Rectal smooth muscle tissue (tissue), 1 donor: ENCODE measurements around the gene SUMF1.

Experiments used
- H3K27ac ChIP-seq: one replicate; pipeline ENCODE4 v1.7.0; 2013; ENCODE audit warnings: low read depth, low read length, inconsistent platforms
- H3K27me3 ChIP-seq: one replicate; pipeline ENCODE4 v1.7.0; 2013; ENCODE audit warnings: low read length; ENCODE audit not compliant: control insufficient read depth, insufficient read depth
- H3K36me3 ChIP-seq: one replicate; pipeline ENCODE4 v1.7.0; 2013; ENCODE audit warnings: low read length; ENCODE audit not compliant: control insufficient read depth, insufficient read depth
- H3K4me1 ChIP-seq: one replicate; pipeline ENCODE4 v1.7.0; 2013; ENCODE audit warnings: low read length; ENCODE audit not compliant: control insufficient read depth, insufficient read depth
- H3K4me3 ChIP-seq: one replicate; pipeline ENCODE4 v1.7.0; 2013; ENCODE audit warnings: low read length
- H3K9ac ChIP-seq: one replicate; pipeline ENCODE4 v1.7.0; 2013; ENCODE audit warnings: low read length

The SUMF1 gene

DNA sequence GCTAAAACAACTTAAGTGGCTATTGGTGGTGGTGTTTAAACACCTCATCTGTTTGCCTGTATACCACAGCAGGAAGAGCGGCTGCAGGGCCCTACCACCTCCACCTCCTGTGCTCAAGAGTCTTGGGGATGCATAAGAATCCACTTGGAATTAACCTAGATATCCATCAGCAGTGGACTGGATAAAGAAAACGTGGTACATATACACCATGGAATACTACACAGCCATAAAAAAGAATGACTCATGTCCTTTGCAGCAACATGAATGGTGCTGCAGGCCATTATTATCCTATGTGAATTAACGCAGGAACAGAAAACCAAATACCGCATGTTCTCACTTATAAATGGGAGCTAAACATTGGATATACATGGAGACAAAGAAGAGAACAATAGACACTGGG is 87.1 kb downstream of the SUMF1 start:
- no peak overlapping the region for H3K9ac ChIP-seq
- H3K27ac ChIP-seq, result no peak overlapping the region
- no peak overlapping the region for H3K4me3 ChIP-seq
- no peaks in the 10 kb centered on the region for H3K27me3 ChIP-seq
- H3K4me1 ChIP-seq, result no peaks in the 10 kb centered on the region
- no peaks in the 10 kb centered on the region for H3K36me3 ChIP-seq

DNA sequence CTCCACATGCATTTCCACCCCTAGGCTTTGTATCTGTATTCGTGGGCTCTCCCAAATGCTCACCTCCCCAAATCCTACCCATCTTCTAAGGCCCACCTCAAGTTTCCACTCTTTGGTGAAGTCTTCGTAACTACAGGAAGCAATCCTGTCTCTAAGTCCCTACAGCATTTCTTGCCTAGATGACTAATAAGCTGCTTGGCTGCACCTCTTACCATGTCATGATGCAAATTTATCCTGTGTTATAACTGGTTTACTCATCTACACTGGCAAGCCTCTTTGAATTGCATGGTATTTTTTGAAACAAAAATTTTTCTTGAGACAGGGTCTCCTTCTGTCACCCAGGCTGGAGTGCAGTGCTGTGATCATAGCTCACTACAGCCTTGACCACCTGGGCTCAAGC is 90.6 kb downstream of the SUMF1 start:
- Histone ChIP-seq H3K9ac (no peak overlapping the region), H3K36me3 (no peaks in the 10 kb centered on the region), H3K27me3 (no peaks in the 10 kb centered on the region), H3K4me1 (no peaks in the 10 kb centered on the region), H3K4me3 (no peak overlapping the region), H3K27ac (no peak overlapping the region)

DNA sequence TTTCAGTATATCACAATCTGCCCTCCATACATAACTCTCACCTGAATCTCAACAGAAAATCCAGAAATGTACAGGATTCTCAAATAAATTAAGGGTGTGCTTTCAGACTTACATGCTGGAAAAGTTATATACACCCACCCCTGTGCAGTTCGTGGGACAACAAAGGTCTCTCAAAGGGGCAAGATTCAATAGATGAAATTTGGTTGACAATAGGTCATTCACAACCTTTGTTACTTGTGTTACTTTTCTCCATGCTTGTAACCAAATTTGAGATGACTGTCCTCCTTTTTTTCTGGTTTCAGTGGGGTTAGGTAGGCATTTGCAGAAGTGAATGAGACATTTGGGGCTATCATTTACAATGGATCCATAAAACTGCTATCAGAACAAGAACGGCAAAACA is 91.2 kb downstream of the SUMF1 start:
- H3K9ac ChIP-seq, result no peak overlapping the region
- H3K27ac ChIP-seq, result no peak overlapping the region
- no peak overlapping the region for H3K4me3 ChIP-seq
- H3K27me3 ChIP-seq, result no peaks in the 10 kb centered on the region
- H3K4me1 ChIP-seq, result no peaks in the 10 kb centered on the region
- H3K36me3 ChIP-seq, result no peaks in the 10 kb centered on the region

DNA sequence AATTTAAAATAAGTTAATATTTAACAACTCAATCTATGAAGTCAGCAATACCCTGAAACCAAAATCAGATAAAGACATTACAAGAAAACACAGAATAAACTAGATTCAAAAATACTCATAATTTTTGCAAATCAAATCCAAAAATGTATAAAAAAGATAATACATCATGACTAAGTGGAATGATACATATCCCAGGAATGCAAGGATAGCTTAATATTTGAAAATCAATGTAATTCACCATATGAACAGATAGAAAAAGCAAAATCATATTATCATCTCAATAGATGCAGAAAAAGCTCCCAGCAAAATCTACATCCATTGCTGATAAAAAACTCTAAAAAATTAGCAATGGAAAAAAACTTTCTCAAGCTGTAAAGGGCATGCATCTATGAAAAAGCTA is 93.4 kb downstream of the SUMF1 start:
- H3K4me3 ChIP-seq, result no peak overlapping the region
- no peaks in the 10 kb centered on the region for H3K36me3 ChIP-seq
- no peak overlapping the region for H3K9ac ChIP-seq
- H3K4me1 ChIP-seq, result no peaks in the 10 kb centered on the region
- no peak overlapping the region for H3K27ac ChIP-seq
- no peaks in the 10 kb centered on the region for H3K27me3 ChIP-seq

DNA sequence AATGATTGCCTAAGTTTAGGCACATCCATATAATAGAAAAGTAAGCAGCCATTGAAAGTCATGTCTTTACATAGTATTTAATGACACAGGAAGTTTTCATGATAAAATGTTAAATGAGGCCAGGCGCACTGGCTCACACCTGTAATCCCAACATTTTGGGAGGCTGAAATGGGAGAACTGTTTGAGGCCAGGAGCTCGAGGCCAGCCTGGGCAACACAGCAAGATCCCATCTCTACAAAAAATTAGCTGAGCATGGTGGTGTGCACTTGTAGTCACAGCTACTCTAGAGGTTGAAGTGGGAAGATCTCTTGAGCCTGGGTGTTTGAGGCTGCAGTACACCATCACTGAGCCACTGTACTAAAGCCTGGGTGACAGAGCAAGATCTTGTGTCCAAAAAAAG is 104.5 kb downstream of the SUMF1 start:
- no peak overlapping the region for H3K4me3 ChIP-seq
- no peak overlapping the region for H3K27ac ChIP-seq
- no peaks in the 10 kb centered on the region for H3K27me3 ChIP-seq
- no peaks in the 10 kb centered on the region for H3K36me3 ChIP-seq
- no peak overlapping the region for H3K9ac ChIP-seq
- H3K4me1 ChIP-seq, result no peaks in the 10 kb centered on the region

DNA sequence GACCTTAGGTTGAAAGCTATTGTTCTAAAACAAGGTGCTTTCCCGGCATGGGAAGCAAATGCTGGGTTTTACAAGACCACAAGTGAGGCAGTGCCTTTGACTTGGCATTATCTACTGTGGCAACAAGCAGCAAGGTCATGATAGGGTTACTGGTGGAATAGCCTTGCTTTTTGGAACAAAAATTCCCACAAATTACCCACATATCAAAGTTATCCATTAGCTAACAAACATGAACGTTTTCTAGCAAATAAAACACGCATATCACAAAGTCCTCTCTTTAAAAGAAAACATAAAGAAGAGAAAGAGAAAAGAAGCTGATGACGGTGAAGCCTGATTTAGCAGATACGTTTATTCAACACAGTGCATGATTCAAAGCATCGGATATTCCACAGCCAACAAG is 106.3 kb downstream of the SUMF1 start:
- Histone ChIP-seq H3K27me3 (no peaks in the 10 kb centered on the region), H3K4me3 (no peak overlapping the region), H3K4me1 (no peaks in the 10 kb centered on the region), H3K36me3 (no peaks in the 10 kb centered on the region), H3K9ac (no peak overlapping the region), H3K27ac (no peak overlapping the region)

DNA sequence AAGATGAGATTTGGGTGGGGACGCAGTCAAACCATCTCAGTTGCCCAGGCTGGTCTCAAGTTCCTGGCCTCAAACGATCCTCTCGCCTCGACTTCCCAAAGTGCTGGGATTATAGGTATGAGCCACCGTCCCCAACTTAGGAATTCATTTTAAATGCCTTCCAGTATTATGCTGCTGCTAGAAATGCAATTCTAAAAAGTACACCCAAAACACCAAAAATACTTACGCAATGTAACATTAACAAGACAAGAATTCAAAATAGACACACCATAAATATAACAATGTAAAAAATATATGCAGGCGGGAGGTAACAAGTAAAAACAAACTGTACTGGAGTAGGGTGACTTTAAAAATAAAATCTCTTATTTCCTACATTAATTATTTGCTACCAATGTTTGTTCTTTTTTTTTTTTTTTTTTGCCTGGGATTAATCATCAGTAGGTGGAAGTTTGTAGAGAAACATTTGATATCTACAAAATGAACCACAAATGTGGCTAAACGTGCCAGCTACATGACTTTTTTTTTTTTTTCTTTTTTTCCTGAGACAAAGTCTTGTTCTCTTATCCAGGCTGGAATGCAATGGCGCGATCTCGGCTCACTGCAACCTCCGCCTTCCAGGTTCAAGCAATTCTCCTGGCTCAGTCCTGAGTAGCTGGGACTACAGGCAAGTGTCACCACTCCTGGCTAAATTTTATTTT is 107.1 kb downstream of the SUMF1 start:
- no peak overlapping the region for H3K27ac ChIP-seq

DNA sequence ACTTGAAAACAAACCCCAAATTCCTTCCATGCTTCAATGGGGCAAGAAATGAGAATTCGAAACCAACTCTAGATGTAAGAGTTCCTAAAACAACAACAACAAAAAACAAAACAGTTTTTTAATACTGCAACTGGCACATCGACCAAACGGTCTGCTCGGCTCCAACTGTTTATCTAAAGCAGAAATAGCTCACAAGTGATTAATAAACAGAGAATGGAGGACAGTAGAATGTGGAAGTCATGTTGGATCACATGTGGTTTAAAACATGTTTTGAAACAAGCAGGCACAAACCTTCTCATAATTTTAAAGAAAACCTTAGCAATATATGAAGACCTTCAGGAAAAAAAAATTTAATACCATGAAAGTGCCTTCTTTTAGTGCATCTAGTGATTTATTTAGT is 108.8 kb downstream of the SUMF1 start:
- Histone ChIP-seq H3K27me3 (no peaks in the 10 kb centered on the region), H3K9ac (no peak overlapping the region), H3K4me1 (no peaks in the 10 kb centered on the region), H3K36me3 (no peaks in the 10 kb centered on the region), H3K27ac (no peak overlapping the region), H3K4me3 (no peak overlapping the region)

More for the DNA sequence above, 107.1 kb downstream of the SUMF1 start:
- no peaks in the 10 kb centered on the region for H3K36me3 ChIP-seq
- no peak overlapping the region for H3K4me3 ChIP-seq
- H3K27me3 ChIP-seq, result no peaks in the 10 kb centered on the region
- H3K4me1 ChIP-seq, result no peaks in the 10 kb centered on the region
- H3K9ac ChIP-seq, result no peak overlapping the region

DNA sequence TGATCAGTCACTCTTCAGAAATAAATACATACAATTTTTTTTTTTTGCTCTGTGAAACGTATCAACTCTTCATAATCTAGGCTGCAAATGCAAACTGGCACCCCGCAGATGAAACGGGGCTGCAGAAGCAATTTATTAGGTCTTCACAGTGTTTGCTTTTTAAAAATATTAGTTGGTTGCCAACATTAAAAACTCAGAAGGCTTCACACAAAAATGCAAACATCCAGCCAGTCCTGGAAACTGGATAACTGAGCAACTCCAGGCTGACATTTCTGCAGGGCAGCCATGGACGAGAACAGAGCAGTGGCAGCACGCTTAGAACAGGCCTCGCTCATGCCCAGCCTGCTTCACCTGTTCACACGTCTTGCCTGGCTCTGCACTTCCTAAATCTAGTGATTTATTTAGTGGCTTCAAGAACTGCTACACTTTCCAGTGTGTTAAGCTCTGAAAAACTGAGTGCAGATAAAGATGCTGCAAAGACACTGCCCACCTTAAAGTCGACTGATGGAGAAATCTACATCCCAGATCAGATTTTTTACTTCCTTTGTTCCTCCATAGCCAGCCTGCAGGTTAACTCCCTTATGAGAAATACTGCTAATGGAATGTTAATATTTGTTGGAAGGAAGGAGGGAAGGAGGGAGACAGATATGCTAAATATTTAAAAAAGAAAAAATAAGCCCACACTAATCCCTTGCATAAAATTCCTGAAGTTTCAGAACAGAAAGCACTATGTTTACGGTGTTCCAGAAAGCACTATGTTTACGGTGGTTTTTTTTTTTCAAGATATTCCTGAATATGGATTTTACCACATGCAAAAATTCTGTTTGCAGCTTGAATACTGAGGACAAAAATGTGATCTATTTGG is 110.3 kb downstream of the SUMF1 start:
- no peak overlapping the region for H3K27ac ChIP-seq
- no peaks in the 10 kb centered on the region for H3K27me3 ChIP-seq
- no peak overlapping the region for H3K4me3 ChIP-seq
- no peaks in the 10 kb centered on the region for H3K36me3 ChIP-seq
- H3K4me1 ChIP-seq, result no peaks in the 10 kb centered on the region
- H3K9ac ChIP-seq, result no peak overlapping the region

DNA sequence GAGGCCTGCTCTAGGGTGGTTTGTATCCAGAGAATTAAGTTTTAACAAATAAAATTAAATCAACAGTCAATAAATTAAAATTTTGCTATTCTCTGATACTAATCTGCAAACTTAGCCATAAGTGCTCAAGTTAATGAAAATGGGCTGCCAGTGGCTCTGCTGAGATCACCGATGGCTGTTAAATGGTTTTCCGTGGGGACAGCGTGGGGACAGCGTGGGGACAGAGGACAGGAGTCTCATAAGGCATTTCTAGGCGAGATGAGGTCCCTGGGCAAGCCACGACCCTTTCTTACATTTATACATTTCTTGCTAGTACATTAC is 110.9 kb downstream of the SUMF1 start:
- no peaks in the 10 kb centered on the region for H3K27me3 ChIP-seq
- no peaks in the 10 kb centered on the region for H3K36me3 ChIP-seq
- H3K4me1 ChIP-seq, result peaks cover 3% of the 10 kb centered on the region
- H3K9ac ChIP-seq, result no peak overlapping the region
- no peak overlapping the region for H3K27ac ChIP-seq
- no peak overlapping the region for H3K4me3 ChIP-seq

DNA sequence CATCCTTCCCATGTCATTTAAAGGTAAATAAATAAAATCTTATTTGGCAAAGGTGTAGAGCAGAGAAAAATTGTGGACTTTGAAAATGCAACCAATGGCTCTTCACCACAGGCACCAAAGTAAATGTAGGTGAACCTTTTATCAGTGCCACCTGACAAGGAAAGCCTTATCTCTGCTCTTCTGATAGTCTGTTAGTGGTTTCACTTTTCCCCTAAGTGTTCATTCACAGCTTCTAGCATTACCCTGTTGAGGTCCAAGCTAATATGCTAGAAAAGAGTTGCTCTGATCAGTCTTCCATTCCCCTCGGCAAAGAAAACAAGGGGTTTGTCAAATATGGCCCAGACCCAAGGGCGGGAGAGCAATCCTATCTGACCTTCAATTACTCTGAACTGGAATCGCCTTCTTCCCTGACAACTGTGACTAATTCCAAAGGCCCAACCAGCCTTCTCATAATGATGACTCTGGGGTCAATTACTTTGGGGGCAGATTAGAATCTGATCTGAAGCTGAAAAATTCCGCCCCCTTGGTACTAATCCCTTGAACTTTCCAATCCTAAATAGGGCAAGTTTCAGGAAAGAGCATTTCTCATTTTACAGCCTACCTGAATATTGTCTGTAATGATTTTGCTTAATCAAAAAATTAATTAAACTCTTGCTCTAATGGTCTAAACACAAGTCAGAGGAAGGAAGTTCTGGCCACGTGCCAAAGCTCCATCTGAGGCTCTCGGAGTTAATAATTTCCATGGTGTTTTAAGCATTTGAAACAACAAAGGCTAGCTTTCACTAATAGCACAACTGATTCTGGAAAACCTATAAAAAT is 111.5 kb downstream of the SUMF1 start:
- Histone ChIP-seq H3K4me3 (no peak overlapping the region), H3K36me3 (no peaks in the 10 kb centered on the region), H3K9ac (no peak overlapping the region), H3K27ac (no peak overlapping the region), H3K27me3 (no peaks in the 10 kb centered on the region), H3K4me1 (peaks cover 5% of the 10 kb centered on the region)

DNA sequence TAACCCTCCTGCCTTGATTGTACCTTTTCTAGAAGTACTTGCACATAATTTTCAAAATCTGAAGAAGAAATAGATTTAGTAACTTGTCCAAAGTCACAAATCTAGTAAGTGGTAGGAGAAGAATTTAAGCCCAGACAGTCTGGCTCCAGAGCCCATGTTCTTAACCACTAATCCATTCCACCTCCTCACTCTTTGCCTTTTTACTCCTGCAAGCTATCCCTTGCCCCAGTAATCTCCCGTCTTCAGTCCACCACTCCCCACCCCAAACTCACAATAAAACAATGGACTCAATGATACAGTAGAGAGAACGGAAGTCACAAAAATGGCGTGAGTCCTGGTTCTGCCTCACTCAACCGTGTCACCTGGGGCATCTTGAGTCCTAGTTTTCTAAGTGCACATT is 115.2 kb downstream of the SUMF1 start:
- Histone ChIP-seq H3K4me3 (no peak overlapping the region), H3K36me3 (no peaks in the 10 kb centered on the region), H3K9ac (no peak overlapping the region), H3K27me3 (no peaks in the 10 kb centered on the region), H3K27ac (no peak overlapping the region), H3K4me1 (peaks cover 5% of the 10 kb centered on the region)
